AG09309 (cell line): ENCODE results near the gene HOXC12.

ENCODE experiments used
- DNase-seq: peaks from one replicate; pipeline ENCODE4 v3.0.0-alpha.2; 2010; ENCODE audit warnings: low read depth
- H3K4me3 ChIP-seq: 2 replicates; pipeline ENCODE4 v1.5.1; 2011; ENCODE audit warnings: mild to moderate bottlenecking, low read depth, low read length, moderate library complexity; ENCODE audit not compliant: control insufficient read depth
- TF ChIP-seq, protein P1 (sequence below): IDR thresholded peaks from 2 replicates; pipeline ENCODE4 v1.5.1; 2011; ENCODE audit warnings: mild to moderate bottlenecking, low read depth, low read length, inconsistent platforms; ENCODE audit not compliant: insufficient read depth, control insufficient read depth; ENCODE audit errors: missing control alignments

Gene HOXC12

DNA sequence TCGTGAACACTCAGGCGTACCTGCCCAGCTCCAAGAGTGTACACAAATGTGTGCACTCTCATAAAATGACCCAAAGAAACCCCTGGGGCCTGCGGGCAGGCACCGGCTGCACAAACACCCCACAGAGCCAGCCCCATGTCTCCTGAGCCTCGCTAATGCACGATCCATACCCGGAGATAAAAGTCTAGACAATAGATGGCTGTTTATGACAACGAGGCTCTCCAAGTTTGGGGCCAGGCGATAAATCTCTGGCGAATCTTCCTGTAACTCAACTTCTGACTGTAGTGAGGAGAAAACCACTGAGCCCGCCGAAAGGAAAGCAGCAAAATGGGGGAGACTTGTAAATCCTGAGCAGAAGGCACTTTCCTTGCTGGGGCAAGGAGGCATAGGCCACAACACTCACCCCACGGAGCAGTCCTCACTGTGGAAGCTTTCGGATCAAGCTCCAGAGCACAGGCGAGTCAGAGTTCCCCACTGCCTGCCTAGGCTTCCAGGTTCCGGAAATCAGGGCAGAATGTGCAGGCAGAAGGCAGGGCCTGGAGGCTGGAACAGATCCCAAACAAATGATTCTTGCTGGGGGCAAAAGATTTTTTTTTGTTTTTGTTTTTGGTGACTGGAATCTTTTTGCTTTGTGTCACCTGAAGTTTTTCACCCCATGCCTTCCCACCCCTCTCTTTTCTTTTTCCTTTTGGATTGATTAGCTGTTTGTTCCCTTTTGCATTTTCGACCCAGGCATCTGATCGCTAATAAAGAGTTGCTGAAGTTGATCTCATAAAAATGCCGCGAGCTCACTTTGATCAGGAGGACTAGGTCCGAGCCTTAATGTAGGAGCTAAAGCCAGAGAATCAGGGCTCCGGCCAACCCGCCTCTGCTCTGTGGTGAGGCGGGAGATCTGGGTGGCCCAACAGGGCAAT, 13.8 kb downstream of the HOXC12 start:
- DNase-seq: no peak
- TF ChIP-seq, protein P1, sequence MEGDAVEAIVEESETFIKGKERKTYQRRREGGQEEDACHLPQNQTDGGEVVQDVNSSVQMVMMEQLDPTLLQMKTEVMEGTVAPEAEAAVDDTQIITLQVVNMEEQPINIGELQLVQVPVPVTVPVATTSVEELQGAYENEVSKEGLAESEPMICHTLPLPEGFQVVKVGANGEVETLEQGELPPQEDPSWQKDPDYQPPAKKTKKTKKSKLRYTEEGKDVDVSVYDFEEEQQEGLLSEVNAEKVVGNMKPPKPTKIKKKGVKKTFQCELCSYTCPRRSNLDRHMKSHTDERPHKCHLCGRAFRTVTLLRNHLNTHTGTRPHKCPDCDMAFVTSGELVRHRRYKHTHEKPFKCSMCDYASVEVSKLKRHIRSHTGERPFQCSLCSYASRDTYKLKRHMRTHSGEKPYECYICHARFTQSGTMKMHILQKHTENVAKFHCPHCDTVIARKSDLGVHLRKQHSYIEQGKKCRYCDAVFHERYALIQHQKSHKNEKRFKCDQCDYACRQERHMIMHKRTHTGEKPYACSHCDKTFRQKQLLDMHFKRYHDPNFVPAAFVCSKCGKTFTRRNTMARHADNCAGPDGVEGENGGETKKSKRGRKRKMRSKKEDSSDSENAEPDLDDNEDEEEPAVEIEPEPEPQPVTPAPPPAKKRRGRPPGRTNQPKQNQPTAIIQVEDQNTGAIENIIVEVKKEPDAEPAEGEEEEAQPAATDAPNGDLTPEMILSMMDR: no peak
- no peak overlapping the region for H3K4me3 ChIP-seq

DNA sequence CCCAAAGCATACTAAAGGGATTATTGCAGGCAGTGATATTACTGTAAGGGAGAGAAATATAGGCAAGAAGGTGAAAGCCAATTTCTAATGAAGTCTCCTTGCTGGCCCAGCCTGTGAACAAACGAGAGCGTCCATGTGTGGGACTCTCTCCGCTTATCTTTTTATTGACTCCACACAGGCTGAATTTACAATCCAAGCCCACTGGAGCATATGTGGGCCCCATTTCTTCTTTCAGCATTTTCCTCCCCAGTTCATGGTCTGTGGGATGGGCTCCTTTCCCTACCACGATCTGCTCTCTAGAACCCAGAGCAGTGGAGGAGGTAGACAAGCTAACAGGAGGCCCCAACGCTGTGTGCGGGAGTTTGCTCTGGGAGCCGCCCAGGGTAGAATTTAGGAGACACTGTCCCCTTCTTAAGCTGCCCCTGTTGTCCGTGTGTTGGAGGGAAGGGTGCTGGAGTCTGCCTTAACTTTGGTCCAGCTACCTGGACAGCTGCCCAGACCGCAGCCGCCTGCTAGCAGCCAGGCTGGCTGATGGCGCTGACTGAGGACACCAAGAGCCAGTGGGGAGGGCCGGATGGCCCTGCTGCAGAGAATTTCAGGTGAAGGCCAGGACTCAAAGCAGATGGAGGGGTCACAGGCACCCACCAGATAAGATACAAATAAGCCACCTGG, 15.0 kb downstream of the HOXC12 start:
- TF ChIP-seq, protein P1: no peak
- no peak overlapping the region for H3K4me3 ChIP-seq
- DNase-seq: no peak

DNA sequence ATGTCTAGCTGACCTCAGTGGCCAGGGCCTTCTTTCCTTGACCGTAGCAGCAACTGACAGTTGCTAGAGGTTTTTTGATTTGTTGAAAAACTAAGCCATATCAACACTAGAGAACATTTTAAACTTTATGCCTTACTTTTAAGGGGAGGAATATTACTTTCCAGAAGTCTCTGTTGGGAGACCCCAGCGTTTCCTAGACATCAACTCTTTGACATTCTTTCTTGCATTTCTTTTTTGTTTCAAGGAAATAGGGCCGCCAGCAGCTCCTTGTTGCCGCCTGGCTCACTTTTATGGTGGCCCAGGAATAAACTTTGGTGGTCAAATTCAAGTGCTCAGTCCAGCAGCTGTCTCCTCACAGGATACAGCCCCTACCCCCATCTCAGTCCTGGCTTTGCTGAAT, 15.7 kb downstream of the HOXC12 start:
- no peak overlapping the region for H3K4me3 ChIP-seq
- TF ChIP-seq, protein P1: no peak
- no peak for DNase-seq

DNA sequence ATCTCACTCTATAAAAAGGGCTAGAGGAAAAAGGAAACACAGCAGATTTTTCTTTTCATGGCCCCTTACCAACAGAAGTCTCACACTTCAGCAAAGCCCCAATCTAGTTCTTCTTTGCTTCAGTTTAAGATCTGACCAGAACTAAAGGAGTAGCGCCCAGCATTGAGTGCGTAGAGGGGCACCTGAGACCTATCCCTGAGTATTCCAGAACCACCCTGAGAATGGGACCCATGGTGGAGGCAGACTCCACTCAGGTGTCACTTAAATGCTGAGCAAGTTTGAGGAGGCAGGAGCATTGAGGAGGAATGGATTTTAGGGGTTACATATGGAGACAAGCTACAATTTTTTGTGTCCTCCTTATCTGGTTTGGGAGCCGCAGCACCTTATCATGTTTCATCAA, 16.4 kb downstream of the HOXC12 start:
- TF ChIP-seq, protein P1: no peak
- no peak overlapping the region for H3K4me3 ChIP-seq
- DNase-seq: no peak

DNA sequence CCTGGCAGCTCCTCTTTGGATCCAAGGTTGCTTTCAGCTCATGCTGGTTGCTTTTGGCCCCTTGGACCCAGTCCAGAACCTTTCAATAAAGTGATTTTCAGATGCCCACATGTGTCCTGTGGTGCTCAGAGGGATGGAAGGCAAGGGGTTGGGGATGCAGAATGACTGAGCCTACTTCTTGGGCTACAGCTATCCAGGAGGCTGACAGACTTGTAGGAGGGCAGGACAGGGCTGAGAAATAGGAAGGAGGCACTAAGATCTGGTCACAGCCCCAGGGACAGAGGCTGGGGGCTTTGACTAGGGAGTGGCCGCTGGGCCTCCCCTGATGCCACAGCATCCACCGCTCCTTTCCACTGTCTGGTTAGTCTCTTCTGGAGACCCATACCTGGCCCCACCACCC, 17.0 kb downstream of the HOXC12 start:
- DNase-seq: no peak
- H3K4me3 ChIP-seq: no peak overlapping the region
- TF ChIP-seq, protein P1: no peak

DNA sequence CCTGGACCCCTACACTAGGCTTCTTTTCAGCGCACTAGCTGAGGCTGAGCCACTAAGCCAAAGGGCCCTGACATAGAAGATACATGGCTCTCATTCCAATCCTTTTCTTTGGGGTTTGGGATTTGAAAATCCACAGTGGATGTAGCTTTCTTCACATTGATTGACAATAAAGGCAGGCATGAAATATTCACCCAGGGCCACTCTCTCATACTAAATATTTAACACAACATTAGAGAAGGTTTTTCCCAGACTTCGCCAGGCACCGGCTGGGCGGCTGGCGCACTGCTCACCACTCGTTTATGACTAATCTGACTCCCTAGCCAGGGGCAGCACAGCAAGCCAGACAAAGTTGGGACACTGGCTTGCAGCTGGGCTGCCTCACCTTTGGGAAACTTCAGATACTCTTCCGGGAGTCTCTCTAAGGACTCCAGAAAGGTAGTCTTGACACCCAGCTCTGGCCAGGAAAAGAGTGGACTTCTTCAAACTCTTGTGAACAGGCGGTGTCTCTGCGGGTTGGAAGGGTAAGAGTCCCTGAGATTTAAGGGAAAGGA, 17.5 kb downstream of the HOXC12 start:
- DNase-seq: no peak
- peak overlapping the region; percentile 52 for H3K4me3 ChIP-seq
- TF ChIP-seq, protein P1: no peak
